ENCODE data around the gene ESPNL.

The ESPNL gene

DNA sequence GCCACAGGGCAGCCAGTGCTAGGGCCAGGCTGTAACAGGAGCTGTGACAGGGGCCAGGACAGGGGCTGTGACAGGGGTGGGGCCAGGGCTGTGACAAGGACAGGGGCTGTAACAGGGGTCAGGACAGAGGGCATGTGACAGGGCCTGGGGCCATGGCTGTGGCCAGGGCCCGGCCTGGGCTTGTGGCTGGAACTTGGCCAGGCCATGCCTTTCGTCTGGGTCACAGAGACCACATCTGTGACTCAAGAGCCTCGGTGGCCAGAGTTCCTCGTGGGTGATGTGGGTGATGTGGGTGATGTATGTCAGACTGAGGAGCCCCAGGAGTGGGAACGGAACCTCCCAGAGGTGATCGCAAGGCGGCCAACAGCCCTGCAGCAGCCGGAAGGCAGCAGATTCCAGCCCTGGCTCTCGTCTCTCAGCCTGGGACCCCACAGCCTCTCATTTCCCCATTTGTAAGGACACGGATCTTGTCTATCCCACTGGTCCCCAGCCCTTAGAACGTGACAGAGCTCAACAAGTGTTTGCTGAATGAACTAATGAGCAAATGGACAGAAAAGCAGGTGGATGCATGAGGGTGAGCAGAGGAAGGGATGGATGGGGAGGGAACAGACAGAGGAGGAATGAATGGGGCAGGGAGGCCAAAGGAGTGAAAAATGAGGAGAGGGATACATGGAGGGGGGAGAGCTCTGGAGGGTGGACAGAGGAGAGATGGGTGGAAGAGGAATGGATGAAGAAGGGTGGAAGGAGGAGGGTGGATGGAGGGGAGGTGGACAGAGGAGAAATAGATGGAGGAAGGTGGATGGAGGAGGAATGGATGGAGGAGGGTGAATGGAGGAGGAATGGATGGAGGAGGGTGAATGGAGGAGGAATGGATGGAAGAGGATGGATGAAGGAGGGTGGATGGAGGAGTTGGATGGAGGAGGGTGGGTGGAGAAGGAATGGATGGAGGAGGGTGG is 17.3 kb downstream of the ESPNL start:
- DNase-seq: no peak

DNA sequence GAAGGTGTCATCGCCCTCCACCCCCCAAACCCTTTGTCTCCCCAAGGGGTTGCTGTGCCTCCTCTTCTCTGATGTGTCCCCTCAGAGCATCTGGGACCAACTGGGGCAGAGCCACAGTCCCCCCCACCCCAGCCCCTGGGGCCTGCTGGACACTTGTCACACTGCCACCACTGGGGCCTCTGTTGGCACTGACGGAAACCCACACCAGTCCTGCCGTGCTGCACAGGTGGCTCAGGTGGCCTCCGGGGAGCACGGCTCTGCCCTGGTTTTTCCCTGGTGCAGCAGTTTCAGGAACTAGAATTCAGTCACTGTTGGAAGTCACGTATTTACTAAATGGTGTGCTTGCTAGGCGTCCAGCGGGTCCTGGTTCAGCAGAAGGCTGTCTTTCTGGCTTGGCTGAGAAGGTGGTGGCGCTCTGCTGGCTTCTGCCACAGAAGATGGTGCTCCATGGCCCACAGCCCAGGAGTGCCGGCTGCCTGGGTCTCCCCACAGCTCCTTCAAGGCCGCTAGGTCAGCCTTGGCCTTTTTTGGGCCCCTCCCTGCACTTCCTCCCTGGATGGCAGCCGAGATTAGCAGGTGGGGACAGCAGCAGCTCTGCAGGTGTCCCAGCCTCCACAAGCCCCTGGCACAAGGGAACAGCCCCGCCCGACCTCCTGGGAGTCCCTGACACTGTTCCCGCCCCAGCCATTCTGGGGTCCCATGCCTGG is 19.8 kb downstream of the ESPNL start:
- DNase-seq: no peak

DNA sequence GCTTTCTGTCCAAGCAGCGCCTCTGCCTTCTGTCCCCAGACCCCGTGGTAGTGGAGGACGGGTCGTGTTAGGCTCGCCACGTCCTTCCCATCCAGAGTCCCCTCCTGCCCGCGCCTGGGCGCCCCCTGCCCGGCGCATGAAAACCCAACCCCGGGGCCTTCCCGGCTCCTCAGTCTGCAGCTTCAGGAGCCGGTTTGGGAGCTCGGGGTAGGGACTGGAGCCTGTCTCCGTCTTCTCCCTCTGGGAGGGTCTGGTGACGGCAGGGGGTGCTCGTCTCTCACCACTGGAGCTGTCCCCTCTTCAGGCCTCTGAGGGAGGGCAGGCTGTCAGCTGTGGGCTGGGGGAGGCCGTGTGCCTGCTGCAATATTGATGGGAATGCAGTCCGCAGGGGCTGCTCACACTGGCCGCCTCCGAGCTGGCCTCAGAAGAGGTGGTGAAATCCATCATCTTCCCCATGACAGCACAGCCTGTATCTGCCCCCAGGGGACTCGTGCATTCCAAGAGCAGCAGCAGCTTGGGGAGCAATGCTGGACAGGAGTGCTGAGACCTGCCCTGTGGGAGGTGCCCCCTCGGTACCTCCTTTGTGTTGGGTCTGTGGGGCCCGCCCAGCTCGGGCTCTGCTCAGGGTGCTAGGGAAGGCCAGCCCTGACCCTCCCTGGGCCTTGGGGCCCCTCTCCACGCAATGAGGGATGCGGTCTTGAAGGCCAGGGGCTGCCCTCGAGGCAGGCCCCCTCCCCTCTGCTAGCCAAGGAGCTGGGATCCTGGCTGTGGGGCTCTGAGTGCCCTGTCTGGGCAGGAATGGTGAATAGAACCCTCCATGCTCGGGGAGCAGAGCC is 20.5 kb downstream of the ESPNL start:
- DNase-seq: no peak

DNA sequence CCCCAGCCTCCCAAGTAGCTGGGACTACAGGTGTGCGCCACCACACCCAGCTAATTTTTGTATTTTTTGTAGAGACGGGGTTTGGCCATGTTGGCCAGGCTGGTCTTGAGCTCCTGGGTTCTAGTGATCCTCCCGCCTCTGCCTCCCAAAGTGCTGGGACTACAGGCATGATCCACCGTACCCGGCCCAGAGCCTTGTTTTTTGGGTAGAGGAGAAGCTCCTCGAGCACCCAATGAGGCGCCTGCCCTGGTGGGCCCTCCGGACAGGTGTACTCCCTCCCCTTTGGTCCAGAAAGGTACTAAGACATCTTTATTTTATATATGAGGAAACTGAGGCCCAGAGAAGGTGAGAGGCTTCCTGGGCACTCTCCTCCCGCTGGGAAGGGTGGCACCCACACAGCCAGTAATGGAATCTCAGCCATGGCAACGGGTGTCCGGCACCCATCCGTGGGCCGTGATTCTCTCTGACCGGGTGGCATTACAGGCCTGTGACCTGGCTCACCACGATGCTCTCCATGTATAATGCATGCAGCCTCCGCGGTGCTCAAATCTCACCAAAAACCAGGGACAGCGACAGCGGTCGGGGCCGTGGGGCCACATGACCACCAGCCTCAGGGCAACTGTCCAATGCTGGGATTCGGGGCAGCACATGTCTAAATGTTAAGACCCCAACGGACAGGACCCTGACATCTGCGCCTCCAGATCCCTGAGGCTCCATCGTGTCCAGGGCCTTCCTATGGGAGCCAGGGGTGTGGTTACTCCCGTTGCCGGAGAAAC is 21.6 kb downstream of the ESPNL start:
- DNase-seq: no peak

GRCh38 chr2:238122287-238123217 is 22.4 kb downstream of the ESPNL start:
- no peak for DNase-seq

DNA sequence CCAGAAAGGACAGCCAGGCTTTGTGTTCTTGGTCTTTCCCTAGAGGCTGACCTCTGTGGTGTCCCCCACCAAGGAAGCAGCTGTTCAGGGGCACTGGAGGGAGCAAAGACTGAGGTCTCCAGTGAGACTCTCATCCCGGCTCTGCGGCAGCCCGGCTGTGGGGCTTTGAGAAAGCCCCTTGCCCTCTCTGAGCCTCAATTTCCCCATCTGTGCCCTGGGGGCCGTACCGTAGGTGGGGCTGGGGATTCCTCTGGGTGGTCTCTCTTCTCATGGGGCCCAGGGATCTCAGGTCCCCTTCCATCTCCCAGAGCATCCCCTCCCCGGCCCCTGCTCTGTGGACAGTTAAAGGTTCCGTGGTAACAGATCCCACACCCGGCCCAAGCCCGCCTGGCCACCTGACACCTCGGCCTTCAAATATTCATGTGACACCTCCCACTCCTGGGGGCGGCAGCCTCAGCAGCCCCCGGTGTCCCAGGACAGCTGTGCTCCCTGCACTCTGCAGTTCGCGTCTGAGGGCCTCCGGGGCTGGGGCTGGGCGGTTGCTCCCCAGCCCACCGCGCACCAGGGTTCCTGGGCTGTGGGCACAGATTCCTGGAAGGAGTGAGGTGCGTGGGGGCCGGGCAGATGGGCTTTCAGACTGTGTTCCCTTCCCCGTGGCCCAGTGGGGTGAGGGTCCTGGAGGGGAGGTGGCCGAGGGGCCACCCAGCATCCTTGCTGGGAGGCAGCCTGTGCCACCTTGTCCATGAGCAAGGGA is 23.3 kb downstream of the ESPNL start:
- no peak for DNase-seq

GRCh38 chr2:238123991-238124470 is 23.9 kb downstream of the ESPNL start:
- DNase-seq: no peak

DNA sequence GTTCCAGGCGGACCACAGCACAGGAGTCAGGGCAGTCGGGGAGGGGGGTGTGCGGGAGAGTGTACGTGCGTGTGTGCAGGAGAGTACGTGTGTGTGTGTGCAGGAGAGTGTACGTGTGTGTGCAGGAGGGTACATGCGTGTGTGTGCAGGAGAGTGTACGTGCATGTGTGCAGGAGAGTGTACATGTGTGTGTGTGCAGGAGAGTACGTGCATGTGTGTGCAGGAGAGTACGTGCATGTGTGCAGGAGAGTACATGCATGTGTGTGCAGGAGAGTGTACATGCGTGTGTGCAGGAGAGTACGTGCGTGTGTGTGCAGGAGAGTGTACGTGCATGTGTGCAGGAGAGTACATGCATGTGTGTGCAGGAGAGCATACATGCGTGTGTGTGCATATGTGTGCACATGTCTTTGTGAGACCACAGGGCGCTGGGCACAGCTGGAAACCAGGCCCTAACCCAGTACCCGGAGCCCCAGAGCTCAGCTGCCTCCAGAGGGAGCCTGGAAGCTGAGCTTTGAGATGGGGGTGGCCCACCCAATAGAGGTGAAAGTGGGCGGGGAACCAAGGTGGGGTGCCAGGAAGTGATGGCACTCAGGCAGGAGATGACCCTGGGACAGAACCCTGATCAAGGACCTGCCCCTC is 24.5 kb downstream of the ESPNL start:
- no peak for DNase-seq

DNA sequence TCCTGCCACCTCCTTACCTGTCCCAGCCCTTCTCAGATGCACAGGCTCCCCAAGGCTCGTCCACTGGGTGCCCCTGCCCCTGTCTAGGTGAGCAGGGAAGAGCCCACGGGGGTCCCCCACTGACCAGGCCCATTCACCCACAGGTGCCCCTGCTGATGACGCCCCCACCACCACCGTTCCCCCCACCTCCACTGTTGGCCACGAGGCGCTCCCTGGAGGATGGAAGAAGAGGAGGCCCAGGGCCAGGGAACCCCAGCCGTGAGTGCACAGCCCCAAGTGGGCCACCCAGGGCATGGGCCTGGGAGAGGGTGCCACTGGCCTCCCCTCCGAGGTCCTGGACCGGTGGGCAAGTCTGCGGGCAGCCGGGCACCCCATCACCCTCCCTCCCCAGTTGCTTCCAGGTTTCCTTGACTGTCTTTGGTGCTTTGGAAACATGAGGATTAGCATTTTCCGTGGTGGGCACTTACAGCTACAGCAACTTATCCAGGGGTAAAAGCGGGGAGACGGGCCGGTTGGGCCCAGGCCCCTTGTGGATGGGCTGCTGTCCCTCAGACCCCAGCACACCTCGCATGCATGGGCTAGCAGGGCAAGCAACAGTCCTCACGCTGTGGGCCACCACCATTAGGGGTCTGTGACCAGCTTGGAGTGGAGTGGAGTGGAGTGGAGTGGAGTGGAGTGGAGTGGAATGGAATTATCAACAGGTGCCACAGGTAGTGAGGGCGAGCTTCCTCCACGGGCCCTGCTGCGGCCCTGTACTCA is 25.2 kb downstream of the ESPNL start:
- no peak for DNase-seq

DNA sequence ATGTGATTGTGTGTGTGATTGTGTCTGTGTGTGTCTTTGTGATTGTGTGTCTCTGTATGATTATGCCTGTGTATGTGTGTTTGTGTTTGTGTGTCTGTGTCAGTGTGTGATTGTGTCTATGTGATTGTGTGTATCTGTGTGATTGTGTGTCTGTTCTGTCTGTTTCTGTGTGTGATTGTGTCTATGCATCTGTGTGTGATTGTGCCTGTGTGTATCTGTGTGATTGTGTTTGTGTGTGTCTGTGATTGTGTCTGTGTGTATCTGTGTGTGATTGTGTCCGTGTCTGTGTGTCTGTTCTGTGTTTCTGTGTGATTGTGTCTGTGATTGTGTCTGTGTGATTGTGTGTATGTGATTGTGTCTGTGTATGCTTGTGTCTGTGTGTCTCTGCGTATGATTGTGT is 26.2 kb downstream of the ESPNL start:
- DNase-seq: no peak

- no peak for DNase-seq
These were observed 26.6 kb downstream of the ESPNL start for GRCh38 chr2:238126775-238127164.

- no peak for DNase-seq
These were observed 27.3 kb downstream of the ESPNL start for GRCh38 chr2:238127165-238128060.

DNA sequence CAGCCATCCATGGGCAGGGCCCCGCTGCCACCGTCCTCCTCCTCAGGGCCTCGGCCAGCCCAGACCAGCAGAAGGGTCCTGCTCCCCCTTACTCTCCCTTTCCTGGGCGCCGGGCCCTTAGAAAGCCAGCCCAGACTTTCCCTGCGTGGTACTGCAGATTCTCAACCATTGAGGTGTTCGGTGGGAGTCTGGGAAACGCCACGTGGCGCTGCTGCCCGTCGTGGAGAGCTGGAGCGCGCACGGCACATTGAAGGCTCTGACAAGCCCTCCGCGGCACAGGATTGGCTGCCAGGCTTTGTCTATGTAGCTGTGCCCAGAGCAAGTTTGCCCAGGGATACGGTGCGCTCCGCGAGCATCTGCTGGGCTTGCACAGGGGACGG is 27.9 kb downstream of the ESPNL start:
- no peak for DNase-seq

DNA sequence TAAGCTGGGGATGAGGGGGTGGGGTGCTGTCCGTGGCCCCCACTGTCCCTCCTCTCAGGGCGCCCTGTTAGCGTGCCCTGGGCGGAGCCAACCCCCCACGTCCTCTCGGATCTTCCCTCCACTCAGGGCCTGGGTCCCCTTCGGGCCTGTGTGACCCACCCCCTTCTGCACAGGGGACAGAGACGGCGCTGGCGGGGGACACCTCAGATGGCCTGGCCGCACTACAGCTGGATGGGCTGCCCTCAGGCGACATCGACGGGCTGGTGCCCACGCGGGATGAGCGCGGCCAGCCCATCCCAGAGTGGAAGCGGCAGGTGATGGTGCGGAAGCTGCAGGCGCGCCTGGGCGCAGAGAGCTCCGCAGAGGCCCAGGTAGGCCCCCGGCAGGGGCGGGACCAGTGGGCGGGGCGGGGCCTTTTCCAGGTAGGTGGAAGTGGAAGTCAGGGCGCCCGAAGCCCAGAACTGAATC is 28.4 kb downstream of the ESPNL start:
- DNase-seq: no peak

DNA sequence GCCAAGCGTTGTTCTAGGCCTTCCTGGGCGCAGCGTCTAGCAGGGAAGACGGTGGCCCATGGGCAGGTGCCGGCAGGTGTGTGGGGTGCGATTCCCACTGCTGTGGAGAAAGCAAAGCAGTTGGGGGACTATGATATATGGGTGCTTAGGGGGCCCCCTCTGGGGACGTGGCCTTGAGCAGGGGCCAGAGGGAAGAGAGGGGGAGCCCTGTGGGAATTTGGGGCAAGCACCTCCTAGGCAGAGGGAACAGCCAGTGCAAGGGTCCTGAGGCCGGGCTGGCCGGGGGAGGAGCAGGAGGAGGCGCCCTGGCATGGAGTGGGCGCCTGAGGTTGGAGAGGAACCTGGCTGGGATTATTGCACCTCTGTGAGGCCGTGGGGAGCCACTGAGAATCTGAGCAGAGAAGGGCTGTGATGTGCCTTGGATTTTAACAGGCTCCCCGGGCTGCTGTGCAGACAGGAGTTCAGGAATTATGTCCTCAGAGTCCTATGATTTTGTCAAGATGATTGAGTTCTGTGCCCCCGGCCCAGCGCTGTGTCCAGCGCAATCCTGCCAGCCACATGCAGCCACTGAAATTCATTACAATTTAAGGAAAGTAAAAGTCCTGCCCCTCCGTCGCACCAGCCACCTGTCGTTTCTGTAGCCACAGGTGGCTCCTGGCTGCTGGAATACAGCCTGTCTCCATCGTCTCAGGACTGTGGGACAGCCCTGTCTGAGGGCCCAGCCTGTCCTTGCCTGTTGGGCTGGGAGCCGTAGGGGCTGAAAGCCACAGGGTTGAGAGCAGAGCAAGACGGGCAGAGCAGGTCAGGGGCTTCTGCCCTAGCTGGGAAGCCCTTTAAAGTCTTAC is 29.2 kb downstream of the ESPNL start:
- DNase-seq: no peak

- no peak for DNase-seq
These were observed 30.1 kb downstream of the ESPNL start for GRCh38 chr2:238130111-238130695.
